WTC11 (cell line): ENCODE results near the gene ZFY. TPM values are rescaled to one million over a fixed set of nuclear protein-coding genes. Genes with fewer than 3 reads are reported as not detected.
"Not testable (repeated sequence)": the region's sequence is repeated elsewhere in the genome, so short reads cannot be mapped to it uniquely, and the experiment has no call there.

ENCODE experiments used
- ATAC-seq: fragments of 200-7000 bp; cut with Tn5 transposase; 2 replicates; pipeline ENCODE4 v1.10.0; 2021; ENCODE audit warnings: mild to moderate bottlenecking, moderate library complexity
- CTCF ChIA-PET: fragments of 300-600 bp; sonication (Branson Sonifier 250); formaldehyde crosslinking; loops from one replicate; lab custom pipeline; 2021; ENCODE audit warnings: antibody characterized with exemption; lab: Charles Lee
- POLR2A ChIA-PET: fragments of 350-600 bp; sonication (Branson Sonifier 250); formaldehyde crosslinking; loops from one replicate; lab custom pipeline; 2021; ENCODE audit warnings: antibody characterized with exemption; lab: Charles Lee
- DNase-seq: peaks from one replicate; pipeline ENCODE4 v3.0.0; 2021; ENCODE audit warnings: low spot score
- H3K27ac Mint-ChIP-seq: 2 replicates; pipeline ENCODE4 v1.8.0; 2021; ENCODE audit warnings: mixed read lengths
- H3K27me3 Mint-ChIP-seq: 2 replicates; pipeline ENCODE4 v1.8.0; 2021; ENCODE audit warnings: low read depth, mild to moderate bottlenecking, moderate library complexity, mixed read lengths
- H3K36me3 Mint-ChIP-seq: 2 replicates; pipeline ENCODE4 v1.8.0; 2021; ENCODE audit warnings: mixed read lengths
- H3K4me1 Mint-ChIP-seq: 2 replicates; pipeline ENCODE4 v1.8.0; 2022; ENCODE audit warnings: mixed read lengths
- H3K4me3 Mint-ChIP-seq: 2 replicates; pipeline ENCODE4 v1.8.0; 2021; ENCODE audit warnings: mild to moderate bottlenecking, moderate library complexity, mixed read lengths
- H3K9me3 Mint-ChIP-seq: 2 replicates; pipeline ENCODE4 v1.8.0; 2021; ENCODE audit warnings: mixed read lengths
- ATF1 ChIP-seq: sonication (generic); formaldehyde crosslinking; IDR thresholded peaks from 2 replicates; pipeline ENCODE4 v1.8.1; 2023; ENCODE audit warnings: mild to moderate bottlenecking, moderate library complexity, missing genetic modification reagents
- ATF6 ChIP-seq: sonication (generic); formaldehyde crosslinking; IDR thresholded peaks from 2 replicates; pipeline ENCODE4 v1.8.1; 2023; ENCODE audit warnings: mild to moderate bottlenecking, missing genetic modification reagents
- CREB1 ChIP-seq: sonication (generic); formaldehyde crosslinking; IDR thresholded peaks from 2 replicates; pipeline ENCODE4 v1.8.0; 2023; ENCODE audit warnings: mild to moderate bottlenecking, missing genetic modification reagents
- CREM ChIP-seq: sonication (generic); formaldehyde crosslinking; IDR thresholded peaks from 2 replicates; pipeline ENCODE4 v1.8.1; 2022; ENCODE audit warnings: mild to moderate bottlenecking, missing genetic modification reagents, moderate library complexity
- E2F4 ChIP-seq: sonication (generic); formaldehyde crosslinking; IDR thresholded peaks from 2 replicates; pipeline ENCODE4 v1.8.1; 2022; ENCODE audit warnings: low read depth, mild to moderate bottlenecking, moderate library complexity, missing genetic modification reagents, borderline replicate concordance
- EMX1 ChIP-seq: fragments of 250-450 bp; sonication (Bioruptor Pico); IDR thresholded peaks from 2 replicates; pipeline ENCODE4 v1.8.0; 2021; ENCODE audit warnings: mild to moderate bottlenecking
- ERG ChIP-seq: fragments of 250-450 bp; sonication (Bioruptor Pico); IDR thresholded peaks from 2 replicates; pipeline ENCODE4 v1.8.0; 2021; ENCODE audit warnings: mild to moderate bottlenecking
- IRF1 ChIP-seq: sonication (generic); formaldehyde crosslinking; IDR thresholded peaks from 2 replicates; pipeline ENCODE4 v1.8.0; 2023; ENCODE audit warnings: missing genetic modification reagents
- MXD4 ChIP-seq: fragments of 250-450 bp; sonication (Bioruptor Pico); IDR thresholded peaks from 2 replicates; pipeline ENCODE4 v1.8.0; 2021; ENCODE audit warnings: mild to moderate bottlenecking, moderate library complexity, borderline replicate concordance
- NR2C2 ChIP-seq: sonication (generic); formaldehyde crosslinking; IDR thresholded peaks from 2 replicates; pipeline ENCODE4 v1.8.0; 2022; ENCODE audit warnings: mild to moderate bottlenecking, missing genetic modification reagents
- PREB ChIP-seq: sonication (generic); formaldehyde crosslinking; IDR thresholded peaks from 2 replicates; pipeline ENCODE4 v1.8.1; 2022; ENCODE audit warnings: mild to moderate bottlenecking, missing genetic modification reagents, moderate library complexity, borderline replicate concordance
- RELA ChIP-seq: sonication (generic); formaldehyde crosslinking; IDR thresholded peaks from 2 replicates; pipeline ENCODE4 v1.8.1; 2022; ENCODE audit warnings: missing genetic modification reagents, mild to moderate bottlenecking, borderline replicate concordance
- ZBTB43 ChIP-seq: sonication (generic); formaldehyde crosslinking; IDR thresholded peaks from 2 replicates; pipeline ENCODE4 v1.8.1; 2023; ENCODE audit warnings: mild to moderate bottlenecking, missing genetic modification reagents
- ZNF138 ChIP-seq: sonication (generic); formaldehyde crosslinking; conservative IDR thresholded peaks from 2 replicates; pipeline ENCODE4 v1.8.1; 2022; ENCODE audit warnings: mild to moderate bottlenecking, moderate library complexity, missing genetic modification reagents
- ZNF232 ChIP-seq: sonication (generic); formaldehyde crosslinking; IDR thresholded peaks from 2 replicates; pipeline ENCODE4 v1.8.0; 2022; ENCODE audit warnings: mild to moderate bottlenecking, missing genetic modification reagents
- ZNF512 ChIP-seq: sonication (generic); formaldehyde crosslinking; IDR thresholded peaks from 2 replicates; pipeline ENCODE4 v1.8.1; 2022; ENCODE audit warnings: missing genetic modification reagents, borderline replicate concordance
- total RNA-seq: library from RNA; stranded (reverse); gene quantifications from 3 replicates; pipeline ENCODE4 v1.2.3, GENCODE V29; 2021

The ZFY gene
- total RNA-seq, 1 experiment from 2014 or later: 6.0 TPM

GRCh38 chrY:3003846-3004245 lies 68.7 kb downstream of the ZFY start (continued):
- TF ChIP-seq ZBTB43 (CRISPR knock-in tag) (no peak), NR2C2 (CRISPR knock-in tag) (no peak), EMX1 (CRISPR knock-in tag) (no peak), E2F4 (CRISPR knock-in tag) (no peak)

GRCh38 chrY:3006031-3006430 lies 70.8 kb downstream of the ZFY start:
- CTCF ChIA-PET, H3K36me3 Mint-ChIP-seq, DNase-seq, H3K27ac Mint-ChIP-seq, H3K4me3 Mint-ChIP-seq, ATAC-seq, POLR2A ChIA-PET, H3K9me3 Mint-ChIP-seq, H3K27me3 Mint-ChIP-seq: not testable (repeated sequence)
- H3K4me1 Mint-ChIP-seq: peaks cover 33% of the 10 kb centered on the region

- no peaks in the 10 kb centered on the region for H3K36me3 Mint-ChIP-seq
These were observed 72.8 kb downstream of the ZFY start for GRCh38 chrY:3007967-3008366.

GRCh38 chrY:3012226-3012625 lies 77.0 kb downstream of the ZFY start:
- Mint-ChIP-seq H3K4me3 (no peak overlapping the region), H3K27me3 (no peaks in the 10 kb centered on the region), H3K9me3 (no peaks in the 10 kb centered on the region), H3K4me1 (peaks cover 15% of the 10 kb centered on the region), H3K36me3 (no peaks in the 10 kb centered on the region), H3K27ac (no peak overlapping the region)
- no peak for DNase-seq
- ChIA-PET CTCF (no interaction called here), POLR2A (no interaction called here)
- no peak for ATAC-seq
- TF ChIP-seq EMX1 (CRISPR knock-in tag): no peak

More at GRCh38 chrY:3007967-3008366, 72.8 kb downstream of the ZFY start:
- POLR2A ChIA-PET: no interaction called here
- Mint-ChIP-seq H3K27me3 (no peaks in the 10 kb centered on the region; the same call in 1 of the 2 replicates), H3K9me3 (peaks cover 5% of the 10 kb centered on the region; the same call in 1 of the 2 replicates), H3K4me1 (peaks cover 20% of the 10 kb centered on the region)
- no peak for DNase-seq
- TF ChIP-seq IRF1: no peak
- no peak for TF ChIP-seq CREM (CRISPR knock-in tag)
- TF ChIP-seq RELA (CRISPR knock-in tag): no peak
- no peak for TF ChIP-seq ATF1
- TF ChIP-seq CREB1 (CRISPR knock-in tag): no peak
- no peak for TF ChIP-seq ZNF232 (CRISPR knock-in tag)
- no peak for TF ChIP-seq PREB
- TF ChIP-seq, all 79 proteins: peak for 0
- ATAC-seq: no peak
- CTCF ChIA-PET: no interaction called here
- no peak overlapping the region for H3K4me3 Mint-ChIP-seq
- no peak overlapping the region for H3K27ac Mint-ChIP-seq

GRCh38 chrY:3016594-3016993 lies 81.4 kb downstream of the ZFY start:
- ChIA-PET POLR2A (no interaction called here), CTCF (no interaction called here)
- H3K27me3 Mint-ChIP-seq: no peaks in the 10 kb centered on the region
- no peaks in the 10 kb centered on the region for H3K9me3 Mint-ChIP-seq
- no peak for DNase-seq
- no peak overlapping the region for H3K27ac Mint-ChIP-seq
- H3K4me3 Mint-ChIP-seq: no peak overlapping the region
- H3K36me3 Mint-ChIP-seq: no peaks in the 10 kb centered on the region
- ATAC-seq: no peak
- H3K4me1 Mint-ChIP-seq: peaks cover 25% of the 10 kb centered on the region
- TF ChIP-seq ZNF138 (no peak), MXD4 (CRISPR knock-in tag) (no peak), ZNF512 (CRISPR knock-in tag) (no peak), ERG (no peak), ATF6 (CRISPR knock-in tag) (no peak)
